Epithelial cell of umbilical artery (primary cell): ENCODE data around the gene ATR. TPM values are rescaled to one million over a fixed set of nuclear protein-coding genes. Genes with fewer than 3 reads are reported as not detected.

Source experiments
- total RNA-seq: library from RNA; depleted of rRNA; stranded (reverse); fragments of >200 nt; gene quantifications from 2 replicates; pipeline ENCODE4 v1.2.3, GENCODE V29; 2014

The ATR gene
- total RNA-seq: 26.6 and 33.3 TPM in 2 replicates

DNA sequence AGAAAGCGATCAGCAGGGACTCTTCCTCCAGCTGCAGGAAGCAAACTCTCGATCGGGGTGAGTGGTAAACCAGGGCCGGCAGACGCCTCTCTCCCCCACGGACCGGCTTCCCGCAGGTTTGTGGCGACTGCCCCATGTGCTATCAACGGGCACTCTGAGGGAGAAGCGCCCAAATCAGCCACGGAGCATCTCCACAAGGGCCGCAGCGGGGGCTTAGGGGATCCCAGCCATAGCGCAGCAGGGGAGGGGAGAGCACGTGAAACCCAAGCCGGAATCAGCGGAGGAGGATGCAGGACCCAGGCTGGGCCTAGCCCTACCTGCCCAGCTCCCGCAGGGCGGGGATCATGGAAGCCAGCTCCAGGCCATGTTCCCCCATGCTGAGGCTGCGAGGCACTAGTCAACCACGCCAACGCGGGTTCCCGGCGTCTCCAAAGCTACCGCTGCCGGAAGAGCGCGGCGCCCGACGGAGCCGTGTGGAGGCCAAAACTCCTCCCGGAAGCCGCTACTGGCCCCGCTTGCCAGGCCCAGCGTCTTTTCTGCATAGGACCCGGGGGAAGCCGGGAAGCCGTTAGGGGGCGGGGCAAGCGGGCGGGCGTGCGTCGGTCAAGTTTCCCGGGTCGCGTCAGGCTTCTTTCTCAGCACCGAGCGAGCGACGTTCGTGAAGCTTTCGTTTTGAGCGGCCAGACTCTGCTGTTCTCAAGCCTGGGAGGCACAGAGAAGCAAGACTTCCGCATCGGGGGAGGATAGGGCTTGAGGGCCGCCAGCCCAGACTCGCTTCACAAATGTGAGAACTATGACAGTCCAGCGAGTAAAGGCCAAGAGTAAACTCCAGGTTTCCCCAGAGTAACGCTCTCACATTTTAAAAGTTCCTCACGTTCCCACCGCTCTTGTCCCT is at the start of gene ATR:
Gene ATR (minus strand): TSS at position 405 of the 895 bp plus-strand sequence. CDS start 29 bp downstream, at position 376.

GRCh38 chr3:142595951-142596725 is 17.6 kb upstream of the ATR start, which contains the start of gene PLS1:
TSS of gene PLS1 (plus strand) at chr3:142596393. CDS start at chr3:142664238, 67,845 bp downstream.

GRCh38 chr3:142447852-142448823 is 130.4 kb downstream of the ATR start, which contains the start of gene XRN1:
TSS of gene XRN1 (minus strand) at chr3:142448037. CDS start at chr3:142447944, 93 bp downstream.

Other genes starting within 250 kb of the ATR start
- gene XRN1, start 130.7 kb downstream of the ATR start, total RNA-seq: 27.9 and 38.6 TPM in 2 replicates
- gene PLS1, start 17.7 kb upstream of the ATR start, total RNA-seq: 3.2 and 4.4 TPM in 2 replicates
- 14.7 and 14.9 TPM in 2 replicates for gene TRPC1, start 145.3 kb upstream of the ATR start, total RNA-seq